ENCODE data around the gene TP53I3. TPM values are rescaled to one million over a fixed set of nuclear protein-coding genes. Genes with fewer than 3 reads are reported as not detected.

TP53I3 gene
- 170 to 198 TPM (median 189 TPM) in 5 replicates for total RNA-seq (2022; extraction: Qiagen RNA extraction; ENCODE audit: low read depth)

GRCh38 chr2:24084386-24085199, at the start of gene TP53I3:
Gene TP53I3, minus strand, starts transcription at chr2:24084834. Its CDS starts 508 bp downstream, at chr2:24084326.

GRCh38 chr2:24123195-24123921, 38.7 kb upstream of the TP53I3 start, which contains the start of the genes FAM228B and PFN4:
Gene FAM228B, plus strand, starts transcription at chr2:24123469. Its CDS starts 893 bp downstream, at chr2:24124362.
Gene PFN4, minus strand, starts transcription at chr2:24123334. Its CDS starts 799 bp downstream, at chr2:24122535.

GRCh38 chr2:24075915-24076848, 8.5 kb downstream of the TP53I3 start, which contains the start of gene SF3B6:
Gene SF3B6, minus strand, starts transcription at chr2:24076326. Its CDS starts 97 bp downstream, at chr2:24076229.

GRCh38 chr2:24049485-24050021, 35.1 kb downstream of the TP53I3 start, which contains the start of gene FKBP1B:
Gene FKBP1B, plus strand, starts transcription at chr2:24049741. Its CDS starts 109 bp downstream, at chr2:24049850.

GRCh38 chr2:24046930-24047702, 37.5 kb downstream of the TP53I3 start, which contains the start of gene WDCP:
Gene WDCP, minus strand, starts transcription at chr2:24047391. Its CDS starts 7,897 bp downstream, at chr2:24039494.

Other genes starting within 250 kb of the TP53I3 start
- gene ATAD2B, start 157.7 kb downstream of the TP53I3 start, total RNA-seq (2022; extraction: Qiagen RNA extraction; ENCODE audit: low read depth), result 6.6 to 8.4 TPM (median 7.3 TPM) in 5 replicates
- gene UBXN2A, start 144.4 kb downstream of the TP53I3 start, total RNA-seq (2022; extraction: Qiagen RNA extraction; ENCODE audit: low read depth), result 15.9 to 24.6 TPM (median 21.5 TPM) in 5 replicates
- gene MFSD2B, start 74.7 kb downstream of the TP53I3 start, total RNA-seq (2022; extraction: Qiagen RNA extraction; ENCODE audit: low read depth), result 0.15 to 0.31 TPM (median 0.17 TPM) in 5 replicates
- 12.0 to 15.5 TPM (median 14.6 TPM) in 5 replicates for gene WDCP, start 37.4 kb downstream of the TP53I3 start, total RNA-seq (2022; extraction: Qiagen RNA extraction; ENCODE audit: low read depth)
- 8.8 to 9.6 TPM (median 9.4 TPM) in 5 replicates for gene FKBP1B, start 35.1 kb downstream of the TP53I3 start, total RNA-seq (2022; extraction: Qiagen RNA extraction; ENCODE audit: low read depth)
- gene SF3B6, start 8.5 kb downstream of the TP53I3 start, total RNA-seq (2022; extraction: Qiagen RNA extraction; ENCODE audit: low read depth), result 167 to 203 TPM (median 180 TPM) in 5 replicates
- gene PFN4, start 38.5 kb upstream of the TP53I3 start, total RNA-seq (2022; extraction: Qiagen RNA extraction; ENCODE audit: low read depth), result 1.1 to 1.5 TPM (median 1.2 TPM) in 5 replicates
- 1.0 to 2.1 TPM (median 2.0 TPM) in 5 replicates for gene FAM228B, start 38.6 kb upstream of the TP53I3 start, total RNA-seq (2022; extraction: Qiagen RNA extraction; ENCODE audit: low read depth)
- gene FAM228A, start 90.2 kb upstream of the TP53I3 start, total RNA-seq (2022; extraction: Qiagen RNA extraction; ENCODE audit: low read depth), result not detected in 5 replicates

All from A549 treated with DMSO at 1 μM for 4 hours (cell line).